Mesendoderm (in vitro differentiated cells): ENCODE measurements around the gene POLR1F. TPM values are rescaled to one million over a fixed set of nuclear protein-coding genes. Genes with fewer than 3 reads are reported as not detected.

Experiments used
- DNase-seq: peaks from one replicate; pipeline ENCODE4 v3.0.0; 2013
- H2AK5ac ChIP-seq: 2 replicates; pipeline ENCODE4 v1.6.1; 2013; ENCODE audit warnings: low read length, inconsistent platforms
- H2BK120ac ChIP-seq: 2 replicates; pipeline ENCODE4 v1.6.1; 2013; ENCODE audit warnings: low read depth, mild to moderate bottlenecking, low read length, moderate library complexity, mixed read lengths
- H2BK15ac ChIP-seq: replicated peaks from 2 replicates; pipeline ENCODE4 v1.6.1; 2013; ENCODE audit warnings: low read depth, mild to moderate bottlenecking, moderate library complexity
- H2BK5ac ChIP-seq: 2 replicates; pipeline ENCODE4 v1.6.1; 2013; ENCODE audit warnings: low read length, inconsistent platforms
- H3K18ac ChIP-seq: 2 replicates; pipeline ENCODE4 v1.6.1; 2013; ENCODE audit warnings: mild to moderate bottlenecking, low read length, mixed read lengths
- H3K23ac ChIP-seq: one replicate; pipeline ENCODE4 v1.6.1; 2013; ENCODE audit warnings: low read length
- H3K27ac ChIP-seq: 2 replicates; pipeline ENCODE4 v1.5.1; 2013; ENCODE audit warnings: low read depth, mild to moderate bottlenecking, inconsistent platforms, low read length, moderate library complexity
- H3K27me3 ChIP-seq: 2 replicates; pipeline ENCODE4 v1.6.1; 2013; ENCODE audit warnings: low read length, control low read depth, mild to moderate bottlenecking, inconsistent platforms; ENCODE audit not compliant: insufficient read depth, poor library complexity
- H3K36me3 ChIP-seq: 2 replicates; pipeline ENCODE4 v1.6.1; 2013; ENCODE audit warnings: low read length, inconsistent platforms; ENCODE audit not compliant: control insufficient read depth, insufficient read depth
- H3K4ac ChIP-seq: one replicate; pipeline ENCODE4 v1.6.1; 2013; ENCODE audit warnings: low read depth, mild to moderate bottlenecking, low read length, moderate library complexity
- H3K4me1 ChIP-seq: 2 replicates; pipeline ENCODE4 v1.6.1; 2013; ENCODE audit warnings: low read depth, low read length, inconsistent platforms; ENCODE audit not compliant: control insufficient read depth
- H3K4me2 ChIP-seq: 2 replicates; pipeline ENCODE4 v1.6.1; 2013; ENCODE audit warnings: low read length
- H3K4me3 ChIP-seq: 2 replicates; pipeline ENCODE4 v1.5.1; 2013; ENCODE audit warnings: mild to moderate bottlenecking, low read length
- H3K56ac ChIP-seq: one replicate; pipeline ENCODE4 v1.6.1; 2013; ENCODE audit warnings: low read length
- H3K79me1 ChIP-seq: 2 replicates; pipeline ENCODE4 v1.6.1; 2013; ENCODE audit warnings: low read length, inconsistent platforms
- H3K79me2 ChIP-seq: 2 replicates; pipeline ENCODE4 v1.6.1; 2013; ENCODE audit warnings: mild to moderate bottlenecking, low read length; ENCODE audit not compliant: control insufficient read depth, insufficient read depth
- H3K9ac ChIP-seq: 2 replicates; pipeline ENCODE4 v1.6.1; 2013; ENCODE audit warnings: low read length, inconsistent platforms
- H4K5ac ChIP-seq: one replicate; pipeline ENCODE4 v1.6.1; 2013; ENCODE audit warnings: low read length
- H4K8ac ChIP-seq: one replicate; pipeline ENCODE4 v1.6.1; 2013; ENCODE audit warnings: low read depth, mild to moderate bottlenecking, control low read depth, low read length, moderate library complexity
- WGBS: extraction: QIAGEN DNeasy Blood & Tissue Kit; methylation state at CpG from one replicate; pipeline ENCODE4 v1.1.7; 2013; ENCODE audit warnings: low lambda C conversion rate, missing lambda C conversion rate; ENCODE audit not compliant: insufficient coverage; ENCODE audit errors: extremely low coverage; 5-methylcytosine and 5-hydroxymethylcytosine counted together
- polyA plus RNA-seq, 2 experiments: library from polyadenylated mRNA; stranded (reverse); fragments of 200-250 nt; gene quantifications; one replicate each; pipeline ENCODE4 v1.2.3, GENCODE V29; 2013

Gene POLR1F
- 37.7 TPM for polyA plus RNA-seq (2013, experiment 1 of 2)
- polyA plus RNA-seq (2013, experiment 2 of 2): 40.0 TPM

- no CpG with 5 or more reads among the region's 56 CpGs for WGBS
- DNase-seq: peak; percentile 98
- Histone ChIP-seq H2BK120ac (no peak within 1 kb of the TSS), H4K5ac (no peak within 1 kb of the TSS), H3K18ac (no peak within 1 kb of the TSS), H4K8ac (no peak within 1 kb of the TSS), H3K9ac (peak within 1 kb of the TSS; percentile 85), H2BK15ac (no peak within 1 kb of the TSS), H3K4me1 (peaks cover 2% of the 10 kb centered on the region), H3K56ac (peak within 1 kb of the TSS; percentile 95), H3K4ac (no peak within 1 kb of the TSS), H3K36me3 (no peaks in the 10 kb centered on the region), H2BK5ac (no peak within 1 kb of the TSS), H3K4me3 (peak within 1 kb of the TSS; percentile 99), H2AK5ac (no peak within 1 kb of the TSS), H3K79me2 (peaks cover 32% of the 10 kb centered on the region), H3K23ac (no peak within 1 kb of the TSS), H3K27me3 (no peaks in the 10 kb centered on the region), H3K27ac (no peak within 1 kb of the TSS), H3K79me1 (peaks cover 13% of the 10 kb centered on the region), H3K4me2 (peak within 1 kb of the TSS; percentile 94)
These were observed at the start of gene POLR1F for GRCh38 chr7:19708397-19709248. Gene POLR1F, minus strand, starts transcription at chr7:19709037. Its CDS starts 21 bp downstream, at chr7:19709016.

GRCh38 chr7:19754521-19755116 is 45.8 kb upstream of the POLR1F start:
- no peaks in the 10 kb centered on the region for H3K79me2 ChIP-seq
- no peak overlapping the region for H3K56ac ChIP-seq
- no peak overlapping the region for H3K23ac ChIP-seq
- H3K27ac ChIP-seq: no peak overlapping the region
- no peak overlapping the region for H2BK5ac ChIP-seq
- H3K36me3 ChIP-seq: no peaks in the 10 kb centered on the region
- H3K4me2 ChIP-seq: no peak overlapping the region
- no peak overlapping the region for H2BK15ac ChIP-seq
- H3K4ac ChIP-seq: no peak overlapping the region
- H3K18ac ChIP-seq: no peak overlapping the region
- no CpG with 5 or more reads among the region's 6 CpGs for WGBS
- H4K5ac ChIP-seq: no peak overlapping the region
- no peak overlapping the region for H2AK5ac ChIP-seq
- no peaks in the 10 kb centered on the region for H3K27me3 ChIP-seq
- no peak overlapping the region for H3K4me3 ChIP-seq
- H3K9ac ChIP-seq: no peak overlapping the region
- DNase-seq: peak; percentile 63
- H4K8ac ChIP-seq: no peak overlapping the region
- no peak overlapping the region for H2BK120ac ChIP-seq
- no peaks in the 10 kb centered on the region for H3K4me1 ChIP-seq
- H3K79me1 ChIP-seq: no peaks in the 10 kb centered on the region

DNA sequence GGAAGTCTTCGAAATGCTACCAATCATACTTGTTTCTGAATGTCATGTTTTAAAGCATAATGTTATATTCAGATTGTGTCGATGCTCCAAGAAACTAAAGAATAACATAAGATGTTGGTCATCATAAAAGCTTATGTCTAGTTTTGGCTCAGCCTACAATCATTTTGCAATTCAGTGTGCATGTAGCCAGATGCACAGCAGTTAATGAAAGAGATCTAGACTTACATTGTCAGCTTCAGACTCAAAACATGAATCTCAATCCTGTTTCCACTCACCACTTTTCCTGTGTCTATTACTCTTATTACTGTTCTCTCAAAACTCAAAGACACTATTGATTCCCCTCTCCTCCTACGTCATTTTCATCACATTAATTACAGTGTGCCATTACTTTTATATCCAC is 43.2 kb upstream of the POLR1F start:
- Histone ChIP-seq H3K4me2 (no peak overlapping the region), H2BK120ac (no peak overlapping the region), H3K4me1 (no peaks in the 10 kb centered on the region), H3K79me2 (no peaks in the 10 kb centered on the region), H3K9ac (no peak overlapping the region), H3K27ac (no peak overlapping the region), H3K18ac (no peak overlapping the region), H3K56ac (no peak overlapping the region), H3K4me3 (no peak overlapping the region), H4K5ac (no peak overlapping the region), H3K36me3 (no peaks in the 10 kb centered on the region), H3K23ac (no peak overlapping the region), H3K79me1 (no peaks in the 10 kb centered on the region), H2BK5ac (no peak overlapping the region), H3K4ac (no peak overlapping the region), H2AK5ac (no peak overlapping the region), H4K8ac (no peak overlapping the region), H2BK15ac (no peak overlapping the region), H3K27me3 (no peaks in the 10 kb centered on the region)
- no peak for DNase-seq
- WGBS: no CpG with 5 or more reads among the region's 3 CpGs

DNA sequence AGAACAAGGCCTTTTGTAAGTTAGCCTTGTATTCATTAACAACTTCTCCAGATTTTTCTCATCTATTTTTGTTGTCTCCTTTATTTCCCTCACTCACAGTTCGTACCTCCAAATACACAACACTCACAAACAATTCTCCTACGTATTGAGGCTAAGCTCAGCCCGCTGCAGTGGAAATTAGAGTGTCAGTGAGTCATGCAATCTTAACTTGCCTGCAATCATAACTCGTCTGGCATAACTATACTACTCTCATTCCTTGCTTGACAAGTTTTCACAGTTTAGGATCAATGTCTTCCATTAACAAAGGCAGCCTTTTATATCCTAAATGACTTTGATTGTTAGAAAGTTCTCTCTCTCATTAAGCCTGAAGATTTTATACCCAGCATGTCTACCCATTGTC is 40.8 kb upstream of the POLR1F start:
- H4K8ac ChIP-seq: no peak overlapping the region
- no peak overlapping the region for H2AK5ac ChIP-seq
- no peak overlapping the region for H3K56ac ChIP-seq
- H3K23ac ChIP-seq: no peak overlapping the region
- H4K5ac ChIP-seq: no peak overlapping the region
- no peak overlapping the region for H3K18ac ChIP-seq
- H2BK5ac ChIP-seq: no peak overlapping the region
- no peaks in the 10 kb centered on the region for H3K79me1 ChIP-seq
- no peaks in the 10 kb centered on the region for H3K79me2 ChIP-seq
- H3K4me2 ChIP-seq: no peak overlapping the region
- H3K4ac ChIP-seq: no peak overlapping the region
- no peaks in the 10 kb centered on the region for H3K27me3 ChIP-seq
- H2BK120ac ChIP-seq: no peak overlapping the region
- no peak for DNase-seq
- H3K9ac ChIP-seq: no peak overlapping the region
- H3K36me3 ChIP-seq: no peaks in the 10 kb centered on the region
- 100% methylated on average over 2 of the region's 4 CpGs for WGBS
- no peak overlapping the region for H3K4me3 ChIP-seq
- no peaks in the 10 kb centered on the region for H3K4me1 ChIP-seq
- H2BK15ac ChIP-seq: no peak overlapping the region
- no peak overlapping the region for H3K27ac ChIP-seq

DNA sequence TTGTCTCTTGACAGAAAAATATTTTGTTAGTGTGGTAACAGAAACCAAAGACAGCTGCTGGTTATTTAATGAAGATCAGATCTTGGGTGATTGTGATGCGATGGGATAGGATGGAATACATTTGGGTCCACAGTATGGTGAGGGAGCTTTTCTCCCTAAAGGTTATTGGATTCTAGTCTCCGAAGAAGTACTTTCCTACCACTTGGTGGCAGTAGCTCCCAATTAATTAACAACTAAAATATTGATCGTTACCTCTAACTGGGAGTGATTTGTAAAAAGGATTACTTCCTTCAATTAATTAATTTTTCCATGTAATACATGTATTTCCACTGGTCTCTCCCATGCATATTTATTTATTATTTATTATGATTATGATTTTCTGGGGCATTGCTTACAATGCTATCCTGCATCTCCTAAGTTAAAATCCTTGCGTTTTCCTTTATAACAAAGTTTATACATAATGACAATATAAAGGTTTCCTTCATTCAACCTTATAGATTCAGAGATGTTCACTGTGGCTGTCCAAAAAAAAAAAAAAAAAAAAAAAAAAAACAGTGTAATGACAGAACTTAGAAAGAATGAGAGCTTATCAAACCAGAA is 39.0 kb upstream of the POLR1F start:
- DNase-seq: peak; percentile 57
- Histone ChIP-seq H4K5ac (no peak overlapping the region), H2BK15ac (no peak overlapping the region), H3K9ac (no peak overlapping the region), H3K18ac (no peak overlapping the region), H3K79me2 (no peaks in the 10 kb centered on the region), H2BK120ac (no peak overlapping the region), H2BK5ac (no peak overlapping the region), H4K8ac (no peak overlapping the region), H3K56ac (no peak overlapping the region), H3K27ac (no peak overlapping the region), H3K79me1 (no peaks in the 10 kb centered on the region), H3K4ac (no peak overlapping the region), H3K36me3 (no peaks in the 10 kb centered on the region), H3K27me3 (no peaks in the 10 kb centered on the region), H2AK5ac (no peak overlapping the region), H3K4me3 (no peak overlapping the region), H3K23ac (no peak overlapping the region), H3K4me2 (no peak overlapping the region), H3K4me1 (no peaks in the 10 kb centered on the region)
- no CpG with 5 or more reads among the region's 4 CpGs for WGBS
